ENCODE measurements around the gene GPRIN3. TPM values are rescaled to one million over a fixed set of nuclear protein-coding genes. Genes with fewer than 3 reads are reported as not detected.

Gene GPRIN3
- total RNA-seq, 6 donors from 2014 or later: 13.6 to 28.0 (median 20.6) TPM

DNA sequence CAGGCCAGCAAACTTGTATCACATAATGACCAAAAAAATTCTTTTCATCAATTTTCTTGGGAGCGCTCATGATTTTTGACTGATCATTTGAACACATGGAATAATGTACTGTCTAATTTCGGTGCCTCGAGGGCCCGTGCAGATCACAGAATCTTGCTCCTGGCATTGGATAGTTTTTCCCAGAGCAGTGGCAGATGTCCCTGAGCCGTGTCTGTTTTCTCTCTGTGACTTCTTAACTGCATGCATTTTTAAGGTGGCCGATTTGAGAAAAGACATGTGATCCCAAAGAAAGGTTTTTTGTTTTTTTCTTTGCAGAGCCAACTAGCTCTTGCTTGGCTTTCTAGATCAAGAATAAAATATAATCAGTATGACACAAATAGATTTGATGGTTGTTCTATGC is 19.7 kb downstream of the GPRIN3 start:
- ATAC-seq (ENCODE audit: low FRiP score in 2 of 2) (no peak), DNase-seq (no peak)
- H3K4me1 ChIP-seq: peaks cover 0 to 13% (median 6%) of the 10 kb centered on the region in 4 donors
- TF ChIP-seq, protein P1, sequence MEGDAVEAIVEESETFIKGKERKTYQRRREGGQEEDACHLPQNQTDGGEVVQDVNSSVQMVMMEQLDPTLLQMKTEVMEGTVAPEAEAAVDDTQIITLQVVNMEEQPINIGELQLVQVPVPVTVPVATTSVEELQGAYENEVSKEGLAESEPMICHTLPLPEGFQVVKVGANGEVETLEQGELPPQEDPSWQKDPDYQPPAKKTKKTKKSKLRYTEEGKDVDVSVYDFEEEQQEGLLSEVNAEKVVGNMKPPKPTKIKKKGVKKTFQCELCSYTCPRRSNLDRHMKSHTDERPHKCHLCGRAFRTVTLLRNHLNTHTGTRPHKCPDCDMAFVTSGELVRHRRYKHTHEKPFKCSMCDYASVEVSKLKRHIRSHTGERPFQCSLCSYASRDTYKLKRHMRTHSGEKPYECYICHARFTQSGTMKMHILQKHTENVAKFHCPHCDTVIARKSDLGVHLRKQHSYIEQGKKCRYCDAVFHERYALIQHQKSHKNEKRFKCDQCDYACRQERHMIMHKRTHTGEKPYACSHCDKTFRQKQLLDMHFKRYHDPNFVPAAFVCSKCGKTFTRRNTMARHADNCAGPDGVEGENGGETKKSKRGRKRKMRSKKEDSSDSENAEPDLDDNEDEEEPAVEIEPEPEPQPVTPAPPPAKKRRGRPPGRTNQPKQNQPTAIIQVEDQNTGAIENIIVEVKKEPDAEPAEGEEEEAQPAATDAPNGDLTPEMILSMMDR (IDR thresholded peaks at IDR 0.05): no peak
- TF ChIP-seq POLR2AphosphoS5 (IDR thresholded peaks at IDR 0.05) (no peak), POLR2A (IDR thresholded peaks at IDR 0.05) (no peak), EP300 (IDR thresholded peaks at IDR 0.05) (no peak)
- H3K4me3 ChIP-seq: no peak overlapping the region
- 74 to 86% methylated on average over 6 of the region's 6 CpGs for WGBS, 2 donors
- H3K9me3 ChIP-seq: no peaks in the 10 kb centered on the region
- no peaks in the 10 kb centered on the region for H3K36me3 ChIP-seq
- H3K27ac ChIP-seq: no peak overlapping the region
- H3K27me3 ChIP-seq: no peaks in the 10 kb centered on the region

DNA sequence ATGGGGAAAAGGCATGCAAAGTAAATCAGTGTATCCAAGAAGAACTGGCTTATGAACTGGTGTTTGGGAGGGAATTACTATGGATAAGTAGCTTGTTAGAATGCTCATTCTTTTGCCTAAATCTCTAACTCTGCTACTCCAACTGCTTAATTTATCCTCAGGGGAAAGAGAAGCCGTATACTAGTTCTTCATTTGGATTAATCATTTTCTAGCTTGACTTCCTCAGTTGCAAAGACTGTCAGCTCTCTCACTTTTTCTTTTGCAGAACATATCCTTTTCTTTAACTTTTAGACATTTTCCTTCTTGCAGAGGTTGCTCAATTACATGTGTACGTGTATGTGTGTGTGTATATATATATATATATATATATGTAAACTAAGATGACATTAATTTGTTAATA is 21.9 kb downstream of the GPRIN3 start:
- ATAC-seq (ENCODE audit: low FRiP score in 2 of 2): no peak
- DNase-seq: no peak
- no peaks in the 10 kb centered on the region for H3K9me3 ChIP-seq
- no peaks in the 10 kb centered on the region for H3K27me3 ChIP-seq
- TF ChIP-seq EP300 (IDR thresholded peaks at IDR 0.05) (no peak), POLR2AphosphoS5 (IDR thresholded peaks at IDR 0.05) (no peak), POLR2A (IDR thresholded peaks at IDR 0.05) (no peak)
- TF ChIP-seq, protein P1 (IDR thresholded peaks at IDR 0.05): no peak
- H3K4me1 ChIP-seq: peaks cover 0 to 13% (median 4%) of the 10 kb centered on the region in 4 donors
- peak overlapping the region in 2 of 4 donors; percentile 22 to 48 for H3K27ac ChIP-seq
- H3K4me3 ChIP-seq: no peak overlapping the region
- WGBS, 2 donors: 52 to 58% methylated on average over 2 of the region's 2 CpGs
- no peaks in the 10 kb centered on the region for H3K36me3 ChIP-seq

DNA sequence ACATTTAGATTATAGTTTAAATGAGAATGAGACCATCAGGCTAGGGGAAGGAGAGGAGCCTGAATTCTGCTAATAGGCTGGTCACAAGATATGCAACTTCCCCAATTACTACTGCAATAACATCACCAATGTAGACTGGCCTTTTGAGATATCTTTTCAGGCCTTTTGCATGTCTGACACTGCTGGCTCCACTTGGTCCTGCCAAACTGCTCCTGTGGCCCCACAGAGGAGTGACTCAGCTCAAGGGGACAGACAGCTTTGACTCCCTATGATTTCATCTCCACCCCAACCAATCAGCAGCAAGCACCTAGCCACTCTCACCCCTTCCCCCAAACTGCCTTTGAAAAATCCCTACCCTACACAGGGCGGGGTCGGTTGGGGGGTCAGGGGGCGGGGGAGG is 22.8 kb downstream of the GPRIN3 start:
- Histone ChIP-seq H3K9me3 (no peaks in the 10 kb centered on the region), H3K27me3 (no peaks in the 10 kb centered on the region), H3K4me3 (no peak overlapping the region), H3K4me1 (peaks cover 0 to 13% (median 4%) of the 10 kb centered on the region in 4 donors), H3K36me3 (no peaks in the 10 kb centered on the region), H3K27ac (peak overlapping the region in 2 of 4 donors; percentile 48 to 49)
- TF ChIP-seq EP300 (IDR thresholded peaks at IDR 0.05) (no peak), POLR2A (IDR thresholded peaks at IDR 0.05) (no peak), POLR2AphosphoS5 (IDR thresholded peaks at IDR 0.05) (no peak)
- TF ChIP-seq, protein P1 (IDR thresholded peaks at IDR 0.05): no peak
- 77 to 98% methylated on average over 3 of the region's 3 CpGs for WGBS, 2 donors
- ATAC-seq (ENCODE audit: low FRiP score in 2 of 2) (peak; percentile 63 to 65), DNase-seq (peak in 1 of 2 donors; percentile 42)

DNA sequence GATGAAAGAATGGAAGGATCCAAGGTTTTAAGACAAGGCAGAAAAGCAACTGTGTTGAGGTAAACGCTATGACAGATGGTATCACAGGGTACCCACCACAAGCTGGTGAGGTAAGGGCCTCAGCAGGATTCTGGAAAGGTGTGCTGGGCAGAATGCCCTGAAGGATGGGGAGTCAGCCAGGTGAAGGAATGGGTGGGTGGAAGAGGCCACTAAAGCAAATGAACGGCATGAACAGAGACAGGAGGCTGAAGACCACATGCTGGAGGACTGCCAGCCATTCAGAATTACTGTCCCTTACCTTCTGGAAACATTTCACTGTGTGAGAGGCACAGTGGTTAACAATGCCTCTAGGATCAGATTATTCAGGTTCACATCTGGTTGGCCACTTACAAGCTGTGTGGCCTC is 23.6 kb downstream of the GPRIN3 start:
- no peak for TF ChIP-seq POLR2AphosphoS5 (IDR thresholded peaks at IDR 0.05)
- TF ChIP-seq, protein P1 (IDR thresholded peaks at IDR 0.05): no peak
- no peak for TF ChIP-seq EP300 (IDR thresholded peaks at IDR 0.05)
- no peak for TF ChIP-seq POLR2A (IDR thresholded peaks at IDR 0.05)
- H3K27me3 ChIP-seq: no peaks in the 10 kb centered on the region
- H3K9me3 ChIP-seq: no peaks in the 10 kb centered on the region
- no peaks in the 10 kb centered on the region for H3K36me3 ChIP-seq
- no peak for ATAC-seq (ENCODE audit: low FRiP score in 2 of 2)
- WGBS, 2 donors: 82 to 87% methylated on average over 2 of the region's 2 CpGs
- peak overlapping the region in 3 of 4 donors; percentile 23 to 53 (median 48) for H3K27ac ChIP-seq
- H3K4me1 ChIP-seq: peaks cover 0 to 13% (median 4%) of the 10 kb centered on the region in 4 donors
- no peak overlapping the region for H3K4me3 ChIP-seq
- no peak for DNase-seq

Measured in upper lobe of left lung (tissue), 6 donors.